HFF-Myc (cell line): ENCODE results near the gene DOCK11.

Experiments
- DNase-seq: peaks from one replicate; pipeline ENCODE4 v3.0.0-alpha.2; 2011; ENCODE audit warnings: low read depth; ENCODE audit errors: extremely low read depth
- H3K4me3 ChIP-seq: replicated peaks from 2 replicates; pipeline ENCODE4 v1.5.1; 2011; ENCODE audit warnings: low read depth, mild to moderate bottlenecking, control low read depth, low read length
- TF ChIP-seq, protein P1 (sequence below): IDR thresholded peaks from 2 replicates; pipeline ENCODE4 v1.5.1; 2012; ENCODE audit warnings: mild to moderate bottlenecking, low read depth, low read length, control low read depth; ENCODE audit errors: missing control alignments

DOCK11 gene

GRCh38 chrX:118675326-118675965, 179.8 kb downstream of the DOCK11 start:
- TF ChIP-seq, protein P1, sequence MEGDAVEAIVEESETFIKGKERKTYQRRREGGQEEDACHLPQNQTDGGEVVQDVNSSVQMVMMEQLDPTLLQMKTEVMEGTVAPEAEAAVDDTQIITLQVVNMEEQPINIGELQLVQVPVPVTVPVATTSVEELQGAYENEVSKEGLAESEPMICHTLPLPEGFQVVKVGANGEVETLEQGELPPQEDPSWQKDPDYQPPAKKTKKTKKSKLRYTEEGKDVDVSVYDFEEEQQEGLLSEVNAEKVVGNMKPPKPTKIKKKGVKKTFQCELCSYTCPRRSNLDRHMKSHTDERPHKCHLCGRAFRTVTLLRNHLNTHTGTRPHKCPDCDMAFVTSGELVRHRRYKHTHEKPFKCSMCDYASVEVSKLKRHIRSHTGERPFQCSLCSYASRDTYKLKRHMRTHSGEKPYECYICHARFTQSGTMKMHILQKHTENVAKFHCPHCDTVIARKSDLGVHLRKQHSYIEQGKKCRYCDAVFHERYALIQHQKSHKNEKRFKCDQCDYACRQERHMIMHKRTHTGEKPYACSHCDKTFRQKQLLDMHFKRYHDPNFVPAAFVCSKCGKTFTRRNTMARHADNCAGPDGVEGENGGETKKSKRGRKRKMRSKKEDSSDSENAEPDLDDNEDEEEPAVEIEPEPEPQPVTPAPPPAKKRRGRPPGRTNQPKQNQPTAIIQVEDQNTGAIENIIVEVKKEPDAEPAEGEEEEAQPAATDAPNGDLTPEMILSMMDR, result no peak
- no peak for DNase-seq
- H3K4me3 ChIP-seq, result no peak overlapping the region

GRCh38 chrX:118675966-118676349, 180.3 kb downstream of the DOCK11 start:
- TF ChIP-seq, protein P1, result no peak

GRCh38 chrX:118677318-118677717, 181.7 kb downstream of the DOCK11 start:
- TF ChIP-seq, protein P1, result no peak

More at GRCh38 chrX:118675966-118676349, 180.3 kb downstream of the DOCK11 start:
- no peak for DNase-seq
- no peak overlapping the region for H3K4me3 ChIP-seq

DNA sequence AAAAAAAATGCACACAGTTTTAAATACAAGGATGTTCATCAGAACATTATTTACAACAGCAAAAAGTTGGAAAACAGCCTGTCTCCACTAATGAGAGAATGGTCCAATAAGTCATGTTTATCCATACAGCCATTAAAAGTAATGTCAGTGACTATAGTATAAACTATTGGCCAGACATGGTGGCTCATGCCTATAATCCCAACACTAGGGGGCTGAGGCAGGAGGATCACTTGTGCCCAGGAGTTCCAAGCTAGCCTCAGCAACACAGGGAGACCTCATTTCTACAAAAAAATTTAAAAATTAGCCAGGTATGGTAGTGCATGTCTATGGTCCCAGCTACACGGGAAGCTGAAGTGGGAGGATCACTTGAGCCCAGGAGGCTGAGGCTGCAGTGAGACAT, 183.7 kb downstream of the DOCK11 start:
- TF ChIP-seq, protein P1, result peak; percentile 17
- no peak overlapping the region for H3K4me3 ChIP-seq
- DNase-seq, result no peak

More at GRCh38 chrX:118677318-118677717, 181.7 kb downstream of the DOCK11 start:
- H3K4me3 ChIP-seq, result no peak overlapping the region
- no peak for DNase-seq

GRCh38 chrX:118682258-118683014, 186.8 kb downstream of the DOCK11 start:
- no peak overlapping the region for H3K4me3 ChIP-seq
- no peak for DNase-seq
- TF ChIP-seq, protein P1, result no peak

GRCh38 chrX:118685393-118685792, 189.8 kb downstream of the DOCK11 start:
- no peak overlapping the region for H3K4me3 ChIP-seq
- no peak for DNase-seq
- TF ChIP-seq, protein P1, result no peak
